DND-41 (cell line): ENCODE data around the gene KCTD14.

Source experiments
- CTCF ChIP-seq: IDR thresholded peaks from 2 replicates; pipeline ENCODE4 v1.5.1; 2012; ENCODE audit warnings: borderline replicate concordance, low read length, moderate library complexity, mild to moderate bottlenecking; ENCODE audit not compliant: poor library complexity, severe bottlenecking; ENCODE audit errors: extremely low read depth
- EZH2 ChIP-seq: IDR thresholded peaks from 3 replicates; pipeline ENCODE4 v1.6.1; 2012; ENCODE audit warnings: borderline replicate concordance, low read depth, mild to moderate bottlenecking, moderate library complexity, low read length, inconsistent platforms; ENCODE audit not compliant: severe bottlenecking

GRCh38 chr11:78048561-78048960, 25.5 kb upstream of the KCTD14 start:
- TF ChIP-seq CTCF (no peak), EZH2 (no peak)
